ENCODE data around the gene ZNF283.

- no peak for TF ChIP-seq POLR2AphosphoS5 (IDR thresholded peaks at IDR 0.05)
- no peak for TF ChIP-seq CTCF (IDR thresholded peaks at IDR 0.05)
- no peak for TF ChIP-seq POLR2A (IDR thresholded peaks at IDR 0.05)
- TF ChIP-seq EP300 (IDR thresholded peaks at IDR 0.05) = no peak
Observed at GRCh38 chr19:43798546-43799409, 28.3 kb upstream of the ZNF283 start.

Measured in sigmoid colon (tissue), 4 donors.